ENCODE measurements around the gene RBPJL.

The RBPJL gene, protein sequence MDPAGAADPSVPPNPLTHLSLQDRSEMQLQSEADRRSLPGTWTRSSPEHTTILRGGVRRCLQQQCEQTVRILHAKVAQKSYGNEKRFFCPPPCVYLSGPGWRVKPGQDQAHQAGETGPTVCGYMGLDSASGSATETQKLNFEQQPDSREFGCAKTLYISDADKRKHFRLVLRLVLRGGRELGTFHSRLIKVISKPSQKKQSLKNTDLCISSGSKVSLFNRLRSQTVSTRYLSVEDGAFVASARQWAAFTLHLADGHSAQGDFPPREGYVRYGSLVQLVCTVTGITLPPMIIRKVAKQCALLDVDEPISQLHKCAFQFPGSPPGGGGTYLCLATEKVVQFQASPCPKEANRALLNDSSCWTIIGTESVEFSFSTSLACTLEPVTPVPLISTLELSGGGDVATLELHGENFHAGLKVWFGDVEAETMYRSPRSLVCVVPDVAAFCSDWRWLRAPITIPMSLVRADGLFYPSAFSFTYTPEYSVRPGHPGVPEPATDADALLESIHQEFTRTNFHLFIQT

DNA sequence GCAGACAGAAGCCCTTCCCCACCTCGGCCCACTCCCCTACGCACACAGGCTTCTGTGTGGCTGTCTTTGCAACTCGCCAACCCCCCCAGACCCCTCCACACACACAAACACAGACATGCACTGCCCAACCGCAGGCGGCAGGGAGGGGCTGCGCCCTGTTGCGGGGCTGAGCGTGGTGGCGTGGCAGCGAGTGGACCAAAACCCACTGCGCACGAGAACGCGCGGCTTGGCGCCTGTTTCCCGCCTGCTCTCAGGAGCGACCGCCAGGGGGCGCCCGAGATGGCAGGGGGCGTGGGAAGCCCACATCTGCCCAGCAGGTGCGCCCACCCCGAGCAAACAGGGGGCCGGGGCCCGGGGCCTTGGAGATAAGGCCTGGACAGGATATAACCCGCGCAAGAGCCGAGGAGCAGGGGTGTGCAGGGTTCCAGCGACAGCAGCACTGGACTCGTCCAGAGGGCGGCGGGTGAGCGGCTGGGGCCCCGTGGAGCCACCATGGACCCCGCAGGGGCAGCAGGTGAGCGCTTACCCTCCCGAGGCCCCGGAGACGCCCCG lies at the start of gene RBPJL:
Gene RBPJL, plus strand, starts transcription at position 410 of the 552 bp plus-strand sequence. Its CDS starts 83 bp downstream, at position 493.
- H3K36me3 ChIP-seq (ENCODE audit: control insufficient read depth in 5 of 5, insufficient read depth in 5 of 5, low read length in 5 of 5), result no peaks in the 10 kb centered on the region
- H3K27me3 ChIP-seq (ENCODE audit: control insufficient read depth in 5 of 5, insufficient read depth in 4 of 5, low read length in 5 of 5), result peaks cover 5 to 53% (median 43%) of the 10 kb centered on the region in 5 donors
- no peak within 1 kb of the TSS for H3K9ac ChIP-seq (ENCODE audit: low read length in 5 of 5)
- peaks cover 0 to 12% (median 11%) of the 10 kb centered on the region in 5 donors for H3K4me1 ChIP-seq (ENCODE audit: control insufficient read depth in 5 of 5, insufficient read depth in 5 of 5, low read length in 5 of 5)
- no peaks in the 10 kb centered on the region for H3K9me3 ChIP-seq (ENCODE audit: control insufficient read depth in 5 of 5, low read length in 5 of 5)
- no peak within 1 kb of the TSS for H3K4me3 ChIP-seq (ENCODE audit: low read depth in 1 of 5, low read length in 5 of 5)
- H3K27ac ChIP-seq (ENCODE audit: low read depth, low read length), result no peak within 1 kb of the TSS

DNA sequence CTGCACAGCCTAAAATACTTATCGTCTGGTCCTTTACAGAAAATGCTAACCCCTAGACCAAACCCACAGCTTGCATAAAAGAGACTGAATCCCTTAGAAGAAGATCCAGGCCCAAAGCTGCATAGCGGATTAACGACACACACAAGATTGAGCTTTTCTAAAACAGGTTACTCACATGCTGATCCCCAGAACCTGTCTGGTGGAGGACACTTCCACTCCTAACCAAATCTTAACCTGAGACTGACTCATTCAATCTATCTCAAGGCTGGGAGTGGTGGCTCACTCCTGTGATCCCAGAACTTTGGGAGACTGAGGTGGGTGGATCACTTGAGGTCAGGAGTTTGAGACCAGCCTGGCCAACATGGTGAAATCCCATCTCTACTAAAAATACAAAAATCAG lies 49.5 kb upstream of the RBPJL start:
- Histone ChIP-seq H3K4me1 (ENCODE audit: control insufficient read depth in 5 of 5, insufficient read depth in 5 of 5, low read length in 5 of 5) (peaks cover 2 to 13% (median 9%) of the 10 kb centered on the region in 5 donors), H3K9ac (ENCODE audit: low read length in 5 of 5) (no peak overlapping the region), H3K4me3 (ENCODE audit: low read depth in 1 of 5, low read length in 5 of 5) (no peak overlapping the region), H3K27ac (ENCODE audit: low read depth, low read length) (no peak overlapping the region), H3K27me3 (ENCODE audit: control insufficient read depth in 5 of 5, insufficient read depth in 4 of 5, low read length in 5 of 5) (peaks cover 0 to 13% (median 3%) of the 10 kb centered on the region in 5 donors), H3K36me3 (ENCODE audit: control insufficient read depth in 5 of 5, insufficient read depth in 5 of 5, low read length in 5 of 5) (no peaks in the 10 kb centered on the region), H3K9me3 (ENCODE audit: control insufficient read depth in 5 of 5, low read length in 5 of 5) (no peaks in the 10 kb centered on the region)

DNA sequence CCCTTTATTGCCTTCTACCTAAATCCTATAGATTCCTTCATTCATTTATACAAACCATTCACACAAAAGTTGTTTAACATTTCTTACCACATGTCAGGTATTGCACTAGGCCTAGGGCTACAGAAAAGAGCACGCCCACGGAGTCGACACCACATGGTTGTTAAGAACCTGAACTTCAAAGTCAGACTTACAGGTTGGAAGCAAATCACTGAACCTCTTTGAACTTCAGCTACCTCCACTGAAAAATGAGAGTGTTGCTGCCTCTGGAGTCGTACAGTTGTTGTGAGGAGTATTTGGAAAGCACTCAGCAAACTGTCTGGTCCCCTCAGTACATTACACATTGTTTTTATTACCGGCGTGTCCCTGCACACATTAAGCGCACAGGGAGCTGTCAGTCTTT lies 48.9 kb upstream of the RBPJL start:
- no peaks in the 10 kb centered on the region for H3K9me3 ChIP-seq (ENCODE audit: control insufficient read depth in 5 of 5, low read length in 5 of 5)
- no peak overlapping the region for H3K27ac ChIP-seq (ENCODE audit: low read depth, low read length)
- H3K4me3 ChIP-seq (ENCODE audit: low read depth in 1 of 5, low read length in 5 of 5), result no peak overlapping the region
- H3K4me1 ChIP-seq (ENCODE audit: control insufficient read depth in 5 of 5, insufficient read depth in 5 of 5, low read length in 5 of 5), result peaks cover 2 to 13% (median 9%) of the 10 kb centered on the region in 5 donors
- peaks cover 0 to 13% (median 3%) of the 10 kb centered on the region in 5 donors for H3K27me3 ChIP-seq (ENCODE audit: control insufficient read depth in 5 of 5, insufficient read depth in 4 of 5, low read length in 5 of 5)
- H3K36me3 ChIP-seq (ENCODE audit: control insufficient read depth in 5 of 5, insufficient read depth in 5 of 5, low read length in 5 of 5), result no peaks in the 10 kb centered on the region
- H3K9ac ChIP-seq (ENCODE audit: low read length in 5 of 5), result no peak overlapping the region

DNA sequence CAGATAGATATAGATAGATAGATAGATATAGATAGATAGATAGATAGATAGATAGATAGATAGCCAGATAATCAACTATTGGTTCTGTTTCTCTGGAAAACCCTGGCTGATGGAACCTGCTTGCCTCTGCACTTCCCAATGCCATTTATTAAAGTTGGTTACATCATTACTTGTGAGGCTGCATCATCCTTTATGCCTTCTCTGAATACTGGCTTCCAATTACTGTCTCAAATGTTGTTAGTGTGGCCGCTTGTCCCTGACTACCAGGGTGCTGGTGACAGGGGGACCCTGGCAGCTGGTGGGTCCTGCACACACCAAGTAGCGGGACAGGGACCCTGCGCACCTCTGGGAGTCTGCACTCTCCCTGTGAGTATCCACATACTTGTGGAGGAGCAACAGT lies 48.4 kb upstream of the RBPJL start:
- H3K4me1 ChIP-seq (ENCODE audit: control insufficient read depth in 5 of 5, insufficient read depth in 5 of 5, low read length in 5 of 5), result peaks cover 2 to 13% (median 9%) of the 10 kb centered on the region in 5 donors
- no peaks in the 10 kb centered on the region for H3K36me3 ChIP-seq (ENCODE audit: control insufficient read depth in 5 of 5, insufficient read depth in 5 of 5, low read length in 5 of 5)
- no peak overlapping the region for H3K4me3 ChIP-seq (ENCODE audit: low read depth in 1 of 5, low read length in 5 of 5)
- H3K9ac ChIP-seq (ENCODE audit: low read length in 5 of 5), result no peak overlapping the region
- H3K9me3 ChIP-seq (ENCODE audit: control insufficient read depth in 5 of 5, low read length in 5 of 5), result no peaks in the 10 kb centered on the region
- no peak overlapping the region for H3K27ac ChIP-seq (ENCODE audit: low read depth, low read length)
- peaks cover 0 to 13% (median 3%) of the 10 kb centered on the region in 5 donors for H3K27me3 ChIP-seq (ENCODE audit: control insufficient read depth in 5 of 5, insufficient read depth in 4 of 5, low read length in 5 of 5)

DNA sequence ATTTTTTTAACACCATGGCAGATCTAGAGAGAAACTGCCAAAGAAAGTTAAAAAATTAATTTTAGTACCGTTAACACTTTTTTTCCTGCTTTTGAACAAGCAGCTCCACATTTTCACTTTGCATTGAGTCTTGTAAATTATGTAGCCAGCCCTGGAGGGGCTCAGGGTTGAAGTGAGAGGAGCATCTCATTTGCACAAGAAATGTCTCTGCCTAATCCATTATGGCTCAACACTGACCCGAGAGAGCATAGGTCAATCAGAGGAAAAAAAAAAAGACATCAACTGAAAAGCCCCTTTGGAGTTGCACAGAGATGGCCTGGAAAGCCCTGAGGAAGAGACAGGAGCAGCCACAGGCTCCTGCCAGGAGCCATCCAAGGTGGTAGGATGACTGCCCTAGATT lies 48.0 kb upstream of the RBPJL start:
- peaks cover 0 to 9% (median 3%) of the 10 kb centered on the region in 5 donors for H3K27me3 ChIP-seq (ENCODE audit: control insufficient read depth in 5 of 5, insufficient read depth in 4 of 5, low read length in 5 of 5)
- peaks cover 2 to 13% (median 9%) of the 10 kb centered on the region in 5 donors for H3K4me1 ChIP-seq (ENCODE audit: control insufficient read depth in 5 of 5, insufficient read depth in 5 of 5, low read length in 5 of 5)
- no peak overlapping the region for H3K9ac ChIP-seq (ENCODE audit: low read length in 5 of 5)
- H3K9me3 ChIP-seq (ENCODE audit: control insufficient read depth in 5 of 5, low read length in 5 of 5), result no peaks in the 10 kb centered on the region
- H3K27ac ChIP-seq (ENCODE audit: low read depth, low read length), result no peak overlapping the region
- H3K36me3 ChIP-seq (ENCODE audit: control insufficient read depth in 5 of 5, insufficient read depth in 5 of 5, low read length in 5 of 5), result no peaks in the 10 kb centered on the region
- no peak overlapping the region for H3K4me3 ChIP-seq (ENCODE audit: low read depth in 1 of 5, low read length in 5 of 5)

DNA sequence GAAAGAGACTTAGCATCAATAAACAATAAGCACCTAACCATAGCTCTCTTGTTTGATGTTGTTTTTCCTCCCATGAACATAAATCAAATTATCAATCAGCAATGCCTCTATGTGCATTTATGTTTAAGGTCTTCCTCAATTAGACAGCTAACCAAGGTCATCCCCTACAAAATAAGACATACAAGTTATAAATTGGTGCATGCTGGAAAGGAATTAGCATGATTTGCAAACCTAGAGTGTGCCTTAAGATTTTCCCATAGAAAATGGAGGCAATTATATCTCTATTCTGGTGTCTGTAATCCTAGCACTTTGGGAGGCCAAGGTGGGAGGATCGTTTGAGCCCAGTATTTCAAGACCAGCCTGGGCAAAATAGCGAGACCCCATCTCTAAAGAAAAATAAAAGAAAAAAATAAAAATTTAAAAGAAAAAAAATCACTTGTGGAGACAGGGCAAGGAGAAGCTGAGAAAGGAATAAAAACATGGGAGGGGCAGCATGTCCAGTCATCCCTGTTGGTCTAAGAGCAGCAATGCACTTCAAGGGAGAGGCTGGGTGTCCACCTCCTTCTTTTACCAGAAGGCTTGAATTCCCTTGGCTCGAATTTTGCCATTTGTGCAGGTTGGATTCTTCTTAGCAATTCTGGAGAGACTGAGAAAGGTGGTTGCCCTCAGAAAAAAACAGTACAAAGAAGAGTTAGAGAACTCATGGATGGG lies 42.9 kb upstream of the RBPJL start:
- Histone ChIP-seq H3K4me1 (ENCODE audit: control insufficient read depth in 5 of 5, insufficient read depth in 5 of 5, low read length in 5 of 5) (no peaks in the 10 kb centered on the region), H3K9me3 (ENCODE audit: control insufficient read depth in 5 of 5, low read length in 5 of 5) (no peaks in the 10 kb centered on the region), H3K4me3 (ENCODE audit: low read depth in 1 of 5, low read length in 5 of 5) (no peak overlapping the region), H3K9ac (ENCODE audit: low read length in 5 of 5) (no peak overlapping the region), H3K27ac (ENCODE audit: low read depth, low read length) (no peak overlapping the region), H3K36me3 (ENCODE audit: control insufficient read depth in 5 of 5, insufficient read depth in 5 of 5, low read length in 5 of 5) (no peaks in the 10 kb centered on the region), H3K27me3 (ENCODE audit: control insufficient read depth in 5 of 5, insufficient read depth in 4 of 5, low read length in 5 of 5) (peaks cover 0 to 9% (median 3%) of the 10 kb centered on the region in 5 donors)

DNA sequence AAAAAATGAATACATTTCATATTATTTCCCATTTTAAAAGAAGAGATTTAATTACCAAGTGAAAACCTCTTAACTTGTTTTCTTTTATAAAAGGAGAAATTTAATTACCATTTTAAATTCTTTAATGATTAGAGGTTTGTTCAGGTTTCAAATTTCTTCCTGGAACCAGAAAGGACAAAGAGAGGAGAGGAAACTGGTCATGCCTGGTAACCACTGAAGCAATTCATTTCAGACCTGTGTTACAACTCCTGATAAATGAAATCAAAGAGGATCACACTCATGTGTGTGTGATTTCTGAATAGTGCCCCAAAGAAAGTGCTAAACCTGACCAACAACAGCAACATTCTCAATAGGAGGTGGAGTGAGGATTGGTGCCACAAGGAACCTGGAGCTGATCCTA lies 39.7 kb upstream of the RBPJL start:
- no peak overlapping the region for H3K9ac ChIP-seq (ENCODE audit: low read length in 5 of 5)
- no peak overlapping the region for H3K27ac ChIP-seq (ENCODE audit: low read depth, low read length)
- peaks cover 0 to 4% (median 0%) of the 10 kb centered on the region in 5 donors for H3K27me3 ChIP-seq (ENCODE audit: control insufficient read depth in 5 of 5, insufficient read depth in 4 of 5, low read length in 5 of 5)
- H3K9me3 ChIP-seq (ENCODE audit: control insufficient read depth in 5 of 5, low read length in 5 of 5), result no peaks in the 10 kb centered on the region
- no peaks in the 10 kb centered on the region for H3K4me1 ChIP-seq (ENCODE audit: control insufficient read depth in 5 of 5, insufficient read depth in 5 of 5, low read length in 5 of 5)
- no peaks in the 10 kb centered on the region for H3K36me3 ChIP-seq (ENCODE audit: control insufficient read depth in 5 of 5, insufficient read depth in 5 of 5, low read length in 5 of 5)
- no peak overlapping the region for H3K4me3 ChIP-seq (ENCODE audit: low read depth in 1 of 5, low read length in 5 of 5)

DNA sequence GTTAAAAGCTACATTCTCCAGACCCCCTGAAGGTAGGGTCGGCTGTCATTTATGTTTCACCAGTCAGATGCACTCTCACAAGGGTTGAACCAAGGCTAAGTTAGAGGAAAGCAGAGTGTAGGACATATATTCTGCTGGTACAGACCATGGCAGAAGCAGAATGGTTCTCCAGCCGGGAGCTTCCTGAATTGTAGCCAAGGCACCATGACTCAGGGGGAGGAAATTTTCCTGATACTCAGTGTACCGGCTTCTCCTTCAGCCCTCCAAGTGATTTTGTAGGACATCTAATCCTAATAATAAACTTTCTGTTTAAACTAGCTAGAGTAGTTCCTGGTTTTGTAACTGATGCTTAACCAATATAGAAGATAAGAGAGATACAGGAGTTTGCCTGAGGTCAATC lies 38.1 kb upstream of the RBPJL start:
- Histone ChIP-seq H3K4me1 (ENCODE audit: control insufficient read depth in 5 of 5, insufficient read depth in 5 of 5, low read length in 5 of 5) (no peaks in the 10 kb centered on the region), H3K27ac (ENCODE audit: low read depth, low read length) (no peak overlapping the region), H3K36me3 (ENCODE audit: control insufficient read depth in 5 of 5, insufficient read depth in 5 of 5, low read length in 5 of 5) (no peaks in the 10 kb centered on the region)

DNA sequence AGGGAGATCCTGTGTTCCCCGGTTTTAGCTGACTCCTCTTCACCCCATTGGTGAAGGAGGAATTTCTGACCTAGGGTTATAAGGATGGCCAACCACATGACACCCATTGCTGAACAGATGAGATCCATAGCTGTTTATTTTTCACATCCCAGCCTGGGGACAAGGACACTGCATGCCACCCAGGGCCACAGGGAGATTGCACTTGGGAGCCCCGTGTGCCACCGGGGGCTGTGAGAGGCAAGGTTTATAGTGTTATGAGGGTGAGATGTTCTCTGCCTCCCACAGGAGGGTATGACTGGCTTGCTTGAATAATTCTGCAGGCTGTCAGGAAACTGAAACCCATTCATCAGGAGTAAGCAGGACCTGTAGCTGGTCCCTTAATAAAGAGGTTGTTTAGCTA lies 37.6 kb upstream of the RBPJL start:
- H3K4me1 ChIP-seq (ENCODE audit: control insufficient read depth in 5 of 5, insufficient read depth in 5 of 5, low read length in 5 of 5), result no peaks in the 10 kb centered on the region
- no peaks in the 10 kb centered on the region for H3K36me3 ChIP-seq (ENCODE audit: control insufficient read depth in 5 of 5, insufficient read depth in 5 of 5, low read length in 5 of 5)
- no peak overlapping the region for H3K27ac ChIP-seq (ENCODE audit: low read depth, low read length)
- H3K9ac ChIP-seq (ENCODE audit: low read length in 5 of 5), result no peak overlapping the region
- H3K27me3 ChIP-seq (ENCODE audit: control insufficient read depth in 5 of 5, insufficient read depth in 4 of 5, low read length in 5 of 5), result peaks cover 0 to 4% (median 3%) of the 10 kb centered on the region in 5 donors
- no peak overlapping the region for H3K4me3 ChIP-seq (ENCODE audit: low read depth in 1 of 5, low read length in 5 of 5)
- H3K9me3 ChIP-seq (ENCODE audit: control insufficient read depth in 5 of 5, low read length in 5 of 5), result no peaks in the 10 kb centered on the region

More for the DNA sequence above, 38.1 kb upstream of the RBPJL start:
- Histone ChIP-seq H3K27me3 (ENCODE audit: control insufficient read depth in 5 of 5, insufficient read depth in 4 of 5, low read length in 5 of 5) (peaks cover 0 to 4% (median 0%) of the 10 kb centered on the region in 5 donors), H3K9ac (ENCODE audit: low read length in 5 of 5) (no peak overlapping the region), H3K4me3 (ENCODE audit: low read depth in 1 of 5, low read length in 5 of 5) (no peak overlapping the region), H3K9me3 (ENCODE audit: control insufficient read depth in 5 of 5, low read length in 5 of 5) (no peaks in the 10 kb centered on the region)
